Lower leg skin (tissue), 4 donors: Measurements from ENCODE around the gene MYRIP. TPM values are rescaled to one million over a fixed set of nuclear protein-coding genes. Genes with fewer than 3 reads are reported as not detected.

Source experiments
- DNase-seq, 2 donors: peaks; one replicate each; pipeline ENCODE4 v3.0.0-alpha.2; 2019; ENCODE audit warnings: low spot score in 2 of 2
- H3K4me3 ChIP-seq: fragments of 200-600 bp; sonication (generic); 2 replicates; pipeline ENCODE4 v1.5.1; 2017; ENCODE audit warnings: mild to moderate bottlenecking, low read depth; ENCODE audit not compliant: poor library complexity, severe bottlenecking
- POLR2A ChIP-seq, 2 donors: fragments of 450-650 bp; IDR thresholded peaks; one replicate each; pipeline ENCODE4 v1.6.1; 2016 to 2017; ENCODE audit warnings: antibody characterized with exemption in 2 of 2, mild to moderate bottlenecking in 1 of 2, moderate library complexity in 1 of 2
- WGBS, 2 donors: methylation state at CpG; one replicate each; pipeline ENCODE4 v1.1.5; 2018; 5-methylcytosine and 5-hydroxymethylcytosine counted together
- intact Hi-C: fragments of 100-400 bp; cut with DNase I; formaldehyde crosslinking; loops from one replicate; pipeline ENCODE4 v1.15.0; 2023; ENCODE audit warnings: low total_unique reads
- total RNA-seq, 4 donors: library from RNA; depleted of rRNA; stranded (reverse); fragments of >200 nt; gene quantifications; one replicate each; pipeline ENCODE4 v1.1.0, GENCODE V29; 2016
- TF ChIP-seq, protein P1 (sequence below), 3 donors: fragments of 450-650 bp; IDR thresholded peaks; one replicate each; pipeline ENCODE4 v1.5.1; 2016; ENCODE audit warnings: antibody characterized with exemption in 3 of 3, mild to moderate bottlenecking in 3 of 3, moderate library complexity in 2 of 3

MYRIP gene
- total RNA-seq, 4 donors from 2014 or later: 1.2 to 2.9 (median 1.5) TPM

DNA sequence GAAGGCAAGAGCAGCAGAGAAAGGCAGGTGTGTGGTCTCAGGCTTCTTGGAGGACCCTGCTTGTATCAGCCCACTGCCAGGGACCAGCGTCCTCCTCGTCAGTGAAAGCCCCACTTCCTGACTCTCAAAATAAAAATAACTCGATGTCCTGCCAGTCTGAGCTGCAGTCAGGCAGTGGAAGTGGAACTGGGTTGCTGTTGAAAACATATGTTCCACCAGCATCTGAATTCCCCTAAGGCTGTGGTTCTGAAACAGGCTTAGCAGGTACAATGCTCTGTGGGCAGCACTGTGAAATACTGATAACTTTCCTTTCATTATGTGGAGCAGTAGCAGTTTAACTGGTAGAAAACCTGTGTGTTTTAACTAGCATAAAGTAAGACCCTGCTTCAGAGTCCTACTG is 378.5 kb downstream of the MYRIP start:
- intact Hi-C loops: no loop called here
- TF ChIP-seq, protein P1, sequence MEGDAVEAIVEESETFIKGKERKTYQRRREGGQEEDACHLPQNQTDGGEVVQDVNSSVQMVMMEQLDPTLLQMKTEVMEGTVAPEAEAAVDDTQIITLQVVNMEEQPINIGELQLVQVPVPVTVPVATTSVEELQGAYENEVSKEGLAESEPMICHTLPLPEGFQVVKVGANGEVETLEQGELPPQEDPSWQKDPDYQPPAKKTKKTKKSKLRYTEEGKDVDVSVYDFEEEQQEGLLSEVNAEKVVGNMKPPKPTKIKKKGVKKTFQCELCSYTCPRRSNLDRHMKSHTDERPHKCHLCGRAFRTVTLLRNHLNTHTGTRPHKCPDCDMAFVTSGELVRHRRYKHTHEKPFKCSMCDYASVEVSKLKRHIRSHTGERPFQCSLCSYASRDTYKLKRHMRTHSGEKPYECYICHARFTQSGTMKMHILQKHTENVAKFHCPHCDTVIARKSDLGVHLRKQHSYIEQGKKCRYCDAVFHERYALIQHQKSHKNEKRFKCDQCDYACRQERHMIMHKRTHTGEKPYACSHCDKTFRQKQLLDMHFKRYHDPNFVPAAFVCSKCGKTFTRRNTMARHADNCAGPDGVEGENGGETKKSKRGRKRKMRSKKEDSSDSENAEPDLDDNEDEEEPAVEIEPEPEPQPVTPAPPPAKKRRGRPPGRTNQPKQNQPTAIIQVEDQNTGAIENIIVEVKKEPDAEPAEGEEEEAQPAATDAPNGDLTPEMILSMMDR (IDR thresholded peaks at IDR 0.05): no peak
- TF ChIP-seq POLR2A (IDR thresholded peaks at IDR 0.05): no peak
- H3K4me3 ChIP-seq: no peak overlapping the region
- 36 to 46% methylated on average over 3 of the region's 3 CpGs for WGBS, 2 donors
- no peak for DNase-seq

GRCh38 chr3:40189118-40189517 is 379.7 kb downstream of the MYRIP start:
- DNase-seq: no peak
- intact Hi-C loops: no loop called here
- no peak overlapping the region for H3K4me3 ChIP-seq
- TF ChIP-seq POLR2A (IDR thresholded peaks at IDR 0.05): no peak
- TF ChIP-seq, protein P1 (IDR thresholded peaks at IDR 0.05): no peak
- WGBS, 2 donors: 51 to 67% methylated on average over 3 of the region's 3 CpGs

- DNase-seq: no peak
- no peak for TF ChIP-seq POLR2A (IDR thresholded peaks at IDR 0.05)
- TF ChIP-seq, protein P1 (IDR thresholded peaks at IDR 0.05): no peak
- WGBS, 2 donors: 75 to 82% methylated on average over 13 of the region's 13 CpGs
Measured at GRCh38 chr3:40190056-40190455, 380.6 kb downstream of the MYRIP start.

GRCh38 chr3:40191251-40191650 is 381.8 kb downstream of the MYRIP start:
- WGBS, 2 donors: 76 to 100% methylated on average over 1 of the region's 1 CpG
- H3K4me3 ChIP-seq: no peak overlapping the region
- no peak for DNase-seq
- TF ChIP-seq, protein P1 (IDR thresholded peaks at IDR 0.05): no peak
- no peak for TF ChIP-seq POLR2A (IDR thresholded peaks at IDR 0.05)
- intact Hi-C loops: loop anchor here (10.0 kb wide), 1 partner anchor 124 kb away; no protein-coding TSS in a partner anchor

More at GRCh38 chr3:40190056-40190455, 380.6 kb downstream of the MYRIP start:
- intact Hi-C loops: loop anchor here (10.0 kb wide), 1 partner anchor 125 kb away; no protein-coding TSS in a partner anchor
- H3K4me3 ChIP-seq: no peak overlapping the region

DNA sequence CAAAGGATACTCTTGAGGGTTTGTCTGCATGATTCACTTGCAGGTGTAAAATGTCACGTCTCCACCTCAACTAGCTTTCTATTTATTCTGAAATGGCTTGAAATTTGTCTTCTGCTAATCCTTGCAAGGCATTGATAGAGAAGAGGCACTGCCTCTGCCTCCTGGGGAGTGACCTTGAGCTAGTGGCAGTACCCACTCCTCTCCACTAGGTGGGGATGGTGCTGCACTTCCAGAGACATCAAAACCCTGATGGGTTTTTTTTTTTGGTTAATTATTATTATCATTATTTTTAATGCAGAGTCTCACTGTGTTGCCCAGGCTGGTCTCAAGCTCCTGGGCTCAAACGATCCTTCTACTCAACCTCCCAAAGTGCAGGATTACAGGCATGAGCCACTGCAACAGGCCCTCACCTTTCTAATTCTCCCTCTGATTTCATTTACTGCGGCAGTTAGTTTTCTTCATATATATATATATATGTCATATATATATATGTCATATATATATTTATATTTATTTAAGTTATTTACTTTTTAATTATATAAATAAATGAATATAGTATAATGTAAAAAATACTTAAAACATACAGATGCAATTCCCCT is 382.5 kb downstream of the MYRIP start:
- intact Hi-C loops: loop anchor here (10.0 kb wide), 1 partner anchor 123 kb away; no protein-coding TSS in a partner anchor
- no peak overlapping the region for H3K4me3 ChIP-seq
- DNase-seq: no peak
- no peak for TF ChIP-seq POLR2A (IDR thresholded peaks at IDR 0.05)
- TF ChIP-seq, protein P1 (IDR thresholded peaks at IDR 0.05): peak in 1 of 3 donors; percentile 49
- WGBS, 2 donors: 34% methylated on average over 3 of the region's 3 CpGs
